Sciatic nerve (tissue), 2 donors: ENCODE results near the gene TNKS1BP1. TPM values are rescaled to one million over a fixed set of nuclear protein-coding genes. Genes with fewer than 3 reads are reported as not detected.

Experiments used
- ATAC-seq: fragments of 200-7000 bp; cut with Tn5 transposase; one replicate; pipeline ENCODE4 v1.9.1; 2020; ENCODE audit warnings: mild to moderate bottlenecking, moderate library complexity
- DNase-seq: peaks from one replicate; pipeline ENCODE4 v3.0.0-alpha.2; 2020; ENCODE audit warnings: low spot score
- intact Hi-C: fragments of 100-400 bp; cut with DNase I; formaldehyde crosslinking; loops from one replicate; pipeline ENCODE4 v1.14.2; 2022
- total RNA-seq: library from RNA; stranded (reverse); fragmentation: NEBNext Ultra II Directional; extraction: Animal tissue kit (Norgen Biotek cat#: 25700); gene quantifications from one replicate; pipeline ENCODE4 v1.2.1, GENCODE V29; 2021
- donor health status: DM: no; HTN: no; CAD: no.
- donor health status: DM: no; HTN: no; CAD: no.

Gene TNKS1BP1
- total RNA-seq, 1 donor from 2014 or later, result 178 TPM

DNA sequence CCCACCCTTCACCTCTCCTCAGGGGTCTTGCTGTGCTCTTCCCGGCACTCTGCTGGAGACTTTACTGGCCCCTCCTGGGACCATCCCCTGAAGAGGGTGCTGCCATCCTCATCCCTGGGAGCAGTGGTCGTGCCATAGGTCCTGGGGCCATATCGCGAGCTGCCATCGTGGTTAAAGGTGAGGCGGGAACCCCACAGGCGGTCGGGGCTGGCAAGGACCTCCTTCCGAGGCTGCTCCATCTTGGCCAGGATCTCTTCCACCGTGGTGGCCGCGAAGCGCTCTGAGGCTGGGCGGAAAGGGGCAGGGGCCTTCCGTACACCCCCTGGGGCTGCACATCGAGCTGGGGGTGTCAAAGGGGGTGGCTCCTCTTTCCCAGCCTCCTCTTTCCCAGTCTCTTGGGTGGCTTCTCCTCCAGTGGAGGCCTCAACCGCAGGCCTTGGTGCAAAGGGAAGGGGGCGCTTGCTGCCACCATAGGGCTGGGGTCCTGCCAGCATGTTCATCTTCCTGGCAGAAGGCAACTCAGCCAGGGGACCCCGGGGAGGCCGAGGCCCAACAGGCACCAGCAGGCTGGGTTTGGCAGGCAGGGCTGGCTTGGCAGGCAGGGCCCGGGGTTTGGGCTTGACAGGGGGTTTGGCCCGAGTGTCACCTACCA, 4.6 kb downstream of the TNKS1BP1 start:
- intact Hi-C loops, result no loop called here
- no peak for ATAC-seq
- no peak for DNase-seq

DNA sequence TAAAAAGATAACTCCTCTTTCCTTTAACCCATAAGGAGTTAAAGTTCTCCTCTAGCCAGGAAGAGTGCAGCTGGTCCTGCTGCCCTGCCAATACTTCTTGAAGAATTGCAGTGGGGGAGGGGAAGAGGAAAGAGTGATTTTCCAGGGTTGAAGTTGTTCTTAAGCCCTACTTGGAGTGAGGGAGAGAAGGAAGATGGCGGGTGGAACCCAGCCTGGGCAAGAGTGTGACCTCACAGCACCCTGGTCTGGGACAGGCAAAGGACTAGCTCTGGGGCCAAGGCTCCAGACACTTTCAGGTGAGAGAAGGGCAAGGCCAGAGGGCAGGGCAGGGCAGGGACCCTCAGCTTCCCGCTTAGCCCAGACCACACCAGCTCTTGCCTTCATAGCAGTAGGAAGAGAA, 6.6 kb downstream of the TNKS1BP1 start:
- ATAC-seq, result no peak
- DNase-seq, result no peak

DNA sequence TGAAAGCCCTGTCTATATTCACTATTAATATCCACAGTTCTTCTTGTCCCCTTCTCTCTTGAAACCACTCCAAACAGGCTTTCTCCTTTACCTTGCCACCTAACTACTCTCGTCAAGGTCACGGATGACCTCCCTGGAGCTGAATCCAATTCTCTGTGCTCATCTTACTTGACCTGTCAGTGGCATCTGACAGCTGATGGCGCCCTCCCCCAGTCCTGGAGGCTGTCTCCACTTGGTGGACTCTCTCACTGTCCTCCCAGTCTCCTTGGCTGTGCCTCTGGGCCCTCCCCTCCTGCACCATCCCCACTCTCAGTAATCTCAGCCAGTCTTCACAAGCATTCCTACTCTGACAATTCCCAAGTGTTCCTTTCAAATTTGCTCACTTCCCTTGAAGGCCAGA, 8.7 kb downstream of the TNKS1BP1 start:
- ATAC-seq (no peak), DNase-seq (no peak)
- intact Hi-C loops, result no loop called here

More for the DNA sequence above, 6.6 kb downstream of the TNKS1BP1 start:
- intact Hi-C loops, result no loop called here

DNA sequence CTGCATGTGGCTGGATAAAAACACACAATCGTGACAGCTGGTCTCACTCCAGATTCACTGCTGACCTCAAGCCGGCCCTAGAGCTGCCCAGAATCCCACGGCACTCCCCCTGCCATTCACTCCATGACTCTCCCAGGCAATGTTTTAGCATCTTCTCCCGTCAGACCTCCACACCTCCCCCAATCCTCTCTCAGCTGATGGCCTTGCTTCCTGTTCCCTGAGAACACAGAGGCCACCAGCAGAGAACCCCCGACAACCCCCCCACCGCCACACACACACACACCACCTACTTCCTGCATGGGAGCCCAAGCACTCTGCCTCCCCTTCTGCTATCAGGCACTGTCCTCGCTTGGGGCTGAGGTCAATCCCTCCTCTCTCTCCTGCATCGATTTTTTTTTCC, 9.3 kb downstream of the TNKS1BP1 start:
- ATAC-seq (no peak), DNase-seq (no peak)
- intact Hi-C loops, result no loop called here

DNA sequence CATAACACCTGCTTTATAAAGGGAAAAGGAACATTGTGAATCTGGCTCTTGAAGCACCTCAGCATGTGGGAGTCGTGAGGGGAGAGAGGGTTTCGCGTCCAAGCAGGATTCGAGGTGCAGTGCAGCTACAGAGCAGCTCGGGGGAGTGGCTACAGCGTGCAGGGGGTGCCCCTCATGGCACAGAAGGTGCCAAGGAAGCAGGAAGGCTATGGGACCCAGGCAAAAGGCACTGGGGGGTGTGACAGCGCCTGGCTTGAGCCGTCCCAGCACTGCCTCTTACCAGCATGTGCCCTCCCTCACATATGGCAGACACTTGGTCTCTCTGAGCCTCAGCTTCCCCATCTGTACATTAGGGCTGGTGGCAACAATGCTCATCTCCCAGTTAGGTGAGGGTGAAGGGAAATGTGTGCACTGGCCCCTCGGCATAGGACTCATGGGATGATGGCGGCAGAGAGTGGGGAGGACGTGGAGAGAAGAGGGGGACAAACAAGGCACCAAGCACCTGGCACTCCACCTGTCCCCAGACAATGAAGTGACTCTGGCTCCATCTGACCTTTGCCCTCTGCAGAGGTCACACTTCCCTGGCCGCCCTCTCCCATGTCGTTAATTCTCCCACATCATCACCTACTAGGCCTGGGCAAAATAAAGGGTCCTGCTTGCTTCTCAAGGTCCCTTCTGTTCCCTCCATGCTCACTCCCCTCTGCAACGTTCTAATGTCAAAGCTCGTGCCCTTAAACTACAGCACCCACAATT, 10.4 kb downstream of the TNKS1BP1 start:
- ATAC-seq, result no peak
- intact Hi-C loops, result no loop called here
- no peak for DNase-seq

DNA sequence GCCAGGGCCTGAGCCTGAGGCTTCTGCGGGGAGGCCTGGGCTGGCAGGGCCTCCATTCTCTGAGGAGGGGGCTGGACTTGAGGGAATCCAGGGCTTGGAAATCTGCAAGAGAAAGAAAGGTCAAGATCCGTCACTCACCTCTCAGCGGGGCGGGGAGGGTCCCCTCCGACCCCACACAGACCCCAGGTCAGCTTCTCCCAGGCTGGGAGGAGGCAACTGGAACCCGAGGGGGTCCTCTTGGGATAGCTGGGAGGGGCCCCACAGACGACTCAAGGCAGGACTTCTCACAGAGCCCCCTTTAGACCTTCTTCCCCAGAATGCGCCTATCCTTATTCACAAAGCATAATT, 11.0 kb downstream of the TNKS1BP1 start:
- DNase-seq, result no peak
- intact Hi-C loops, result no loop called here
- ATAC-seq, result no peak

DNA sequence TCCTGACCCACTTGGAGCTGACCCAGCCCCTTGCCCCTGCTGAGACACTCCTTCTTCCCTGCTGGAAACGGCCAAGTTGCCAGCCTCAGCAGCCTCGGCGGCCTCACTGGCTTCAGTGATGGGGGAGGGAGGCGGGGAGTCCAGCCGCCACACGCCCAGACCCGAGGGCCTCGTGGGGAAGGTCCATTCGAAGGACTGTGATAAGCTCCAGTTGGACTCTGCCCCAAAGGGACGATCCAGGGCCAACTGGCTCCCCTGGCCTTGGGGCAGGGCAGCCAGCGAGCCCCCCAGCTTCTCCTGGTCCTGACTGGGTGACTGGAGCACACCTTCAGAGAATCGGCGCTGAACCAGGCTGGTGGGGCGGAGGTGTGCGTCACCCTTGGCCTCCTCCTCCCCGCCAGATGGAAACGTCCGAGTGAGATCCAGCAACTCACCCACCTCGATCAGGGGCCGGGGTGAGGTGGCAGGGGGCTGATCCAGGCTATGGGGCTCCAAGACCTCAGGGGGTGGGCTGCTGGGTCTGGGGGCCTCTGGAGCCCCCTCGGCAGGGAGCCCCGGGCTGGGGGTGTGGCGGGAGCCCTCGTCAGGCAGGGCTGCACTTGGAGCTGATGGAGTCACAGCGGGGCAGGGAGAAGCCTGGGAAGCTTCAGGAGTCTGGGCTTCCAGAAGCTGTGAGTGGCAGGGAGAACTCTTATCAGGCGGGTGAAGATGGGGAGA, 11.5 kb downstream of the TNKS1BP1 start:
- ATAC-seq (no peak), DNase-seq (no peak)
- intact Hi-C loops, result no loop called here

DNA sequence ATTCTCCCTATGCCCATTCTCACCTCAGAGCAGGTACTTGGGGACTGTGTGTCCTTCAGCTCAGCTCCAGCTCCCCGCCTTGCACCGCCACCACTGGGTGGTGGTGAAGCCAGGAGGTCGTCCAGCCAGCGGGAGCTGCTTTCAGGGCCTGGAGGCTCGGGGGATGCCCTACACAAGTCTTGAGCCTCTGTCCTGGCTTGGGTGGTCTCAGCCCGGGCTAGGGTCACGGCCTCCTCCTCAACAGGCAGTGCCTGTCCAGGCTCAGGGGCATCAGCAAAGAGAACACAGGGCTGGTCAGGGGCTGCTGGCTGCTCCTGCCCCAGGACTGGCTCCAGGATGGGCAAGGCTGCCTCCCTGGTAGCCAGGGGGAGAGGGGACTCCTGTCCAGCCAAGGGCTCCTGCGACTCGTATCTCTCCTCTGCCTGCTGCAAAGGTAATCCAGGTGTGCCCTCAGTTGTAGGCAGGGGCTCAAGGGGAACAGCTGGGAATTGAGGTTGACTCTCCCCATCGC, 12.2 kb downstream of the TNKS1BP1 start:
- intact Hi-C loops, result no loop called here
- ATAC-seq (no peak), DNase-seq (no peak)

DNA sequence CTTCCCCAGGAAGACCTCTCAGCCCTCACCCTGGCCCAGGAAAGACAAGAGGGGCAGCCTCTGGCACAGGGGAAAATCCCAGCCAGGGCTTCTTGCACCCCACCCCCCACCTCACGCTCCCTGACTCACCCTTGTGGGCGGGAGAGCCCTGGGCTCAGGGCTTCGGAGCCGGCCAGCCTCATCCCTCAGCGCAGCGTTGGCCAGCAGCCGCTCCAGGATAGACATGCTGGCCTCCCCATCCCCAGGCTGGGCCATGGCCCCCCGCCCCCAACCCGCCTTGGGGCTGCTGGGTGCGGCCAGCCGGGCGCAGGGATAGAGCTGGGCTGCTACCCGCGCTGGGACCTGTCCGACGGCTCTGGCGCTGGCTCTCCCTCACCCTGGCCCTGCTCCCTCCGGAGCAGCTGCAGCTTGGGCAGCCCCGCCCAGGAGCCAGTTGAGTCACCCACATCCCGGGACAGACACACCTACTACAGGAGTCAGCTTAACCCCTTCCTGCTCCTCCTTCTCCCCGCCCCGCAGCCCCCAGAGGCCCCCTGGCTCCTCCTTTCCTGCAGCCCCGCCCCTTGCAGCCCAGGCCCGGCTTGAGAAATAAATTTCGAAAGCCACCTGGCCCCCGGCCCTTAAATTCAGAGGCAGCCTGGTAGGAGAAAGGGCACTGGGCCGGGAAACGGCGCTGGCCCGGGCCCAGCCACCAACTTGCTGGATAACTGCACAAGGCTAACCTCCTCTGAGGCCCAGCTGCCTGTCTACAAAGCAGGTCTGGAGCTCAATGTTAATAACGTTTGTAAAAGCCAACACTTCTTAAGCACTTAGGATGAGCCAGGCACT, 13.4 kb downstream of the TNKS1BP1 start:
- DNase-seq (peak; percentile 94), ATAC-seq (peak; percentile 90)
- intact Hi-C loops, result no loop called here

DNA sequence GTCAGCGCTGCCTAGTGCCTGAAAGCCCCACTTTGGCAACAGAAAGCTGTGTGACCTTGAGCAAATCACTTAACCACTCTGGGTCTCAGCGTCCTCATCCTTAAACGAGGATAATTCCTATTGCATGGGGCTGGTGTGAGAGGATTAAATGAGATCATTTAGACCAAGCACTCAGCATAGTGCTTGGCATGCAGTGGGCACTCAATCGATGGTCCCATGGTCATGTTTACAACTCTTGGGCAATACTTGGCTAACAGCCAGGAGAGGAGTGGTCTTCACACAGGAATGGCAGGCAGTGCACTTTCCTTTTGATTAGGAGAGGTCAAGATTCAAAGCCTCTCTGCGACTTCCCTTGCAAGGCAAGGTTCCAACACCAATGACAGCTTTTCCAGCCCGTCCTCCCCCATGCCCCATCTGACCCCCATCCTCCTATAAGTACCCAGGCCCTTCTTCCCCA, 14.1 kb downstream of the TNKS1BP1 start:
- no peak for DNase-seq
- ATAC-seq, result peak; percentile 14
- intact Hi-C loops, result no loop called here

DNA sequence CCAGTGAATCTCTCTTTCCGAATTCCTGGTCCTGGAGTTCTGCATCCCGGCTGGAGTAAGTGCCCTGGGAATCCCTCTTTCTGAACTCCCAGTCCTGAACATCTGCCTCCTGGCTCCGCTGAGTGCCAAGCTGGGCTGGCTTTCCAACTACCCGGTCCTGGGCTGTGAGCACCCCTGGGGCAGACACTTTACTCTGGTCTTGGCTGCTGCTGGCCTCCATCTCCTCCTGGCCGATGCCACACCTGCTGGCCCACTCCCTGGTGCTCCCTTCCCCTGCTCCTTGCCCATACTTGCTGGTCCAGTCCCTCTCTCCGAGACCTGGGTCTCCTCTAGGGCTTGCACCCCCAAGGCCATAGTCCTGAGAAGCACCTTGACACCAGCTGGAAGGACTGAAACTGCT, 14.7 kb downstream of the TNKS1BP1 start:
- intact Hi-C loops, result no loop called here
- DNase-seq, result no peak
- no peak for ATAC-seq

DNA sequence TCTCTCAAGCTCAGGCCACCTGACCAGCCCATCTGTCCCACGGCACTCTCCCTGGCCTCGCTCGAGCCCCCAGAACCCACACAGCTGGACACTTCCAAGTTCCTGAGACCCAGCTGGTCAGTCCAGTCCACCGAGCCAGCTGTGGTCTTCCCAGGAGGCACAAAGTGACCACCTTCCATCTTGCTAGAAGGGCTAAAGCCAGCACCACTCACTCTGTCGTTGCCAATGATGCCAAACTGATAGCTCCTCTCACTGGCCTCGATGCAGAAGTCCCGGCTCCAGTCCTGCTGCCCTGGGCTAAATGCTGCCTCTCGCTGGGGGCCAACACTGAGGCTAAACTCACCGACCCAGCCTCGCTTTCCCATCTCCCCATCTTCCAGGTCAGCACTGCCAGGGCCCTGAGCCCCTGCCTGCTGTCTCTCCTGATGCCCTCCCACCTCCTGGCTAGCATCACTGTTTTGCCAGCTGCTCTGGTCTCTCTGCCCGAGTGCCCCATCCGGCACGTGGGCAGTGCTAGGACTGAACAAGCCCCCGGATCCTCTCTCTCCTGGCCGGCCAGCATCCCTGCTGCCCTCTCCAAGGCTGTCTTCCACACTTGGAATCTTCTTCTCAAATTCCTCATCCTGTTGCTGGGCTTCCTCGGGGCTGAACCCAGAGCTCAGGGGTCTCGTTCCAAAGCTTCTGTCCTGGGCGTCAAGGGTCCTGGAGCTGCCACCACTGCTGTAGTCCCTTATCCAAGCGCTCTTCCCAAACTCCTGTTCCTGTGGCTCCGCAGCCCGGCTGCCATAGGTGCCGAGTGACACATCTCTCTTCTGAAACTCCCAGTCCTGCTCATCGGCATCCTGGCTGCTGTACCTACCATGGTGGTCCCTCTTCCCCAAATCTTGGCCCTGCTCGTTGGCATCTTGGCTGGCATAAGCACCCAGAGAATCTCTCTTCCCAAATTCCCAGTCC, 15.4 kb downstream of the TNKS1BP1 start:
- no peak for ATAC-seq
- DNase-seq, result no peak
- intact Hi-C loops, result no loop called here

DNA sequence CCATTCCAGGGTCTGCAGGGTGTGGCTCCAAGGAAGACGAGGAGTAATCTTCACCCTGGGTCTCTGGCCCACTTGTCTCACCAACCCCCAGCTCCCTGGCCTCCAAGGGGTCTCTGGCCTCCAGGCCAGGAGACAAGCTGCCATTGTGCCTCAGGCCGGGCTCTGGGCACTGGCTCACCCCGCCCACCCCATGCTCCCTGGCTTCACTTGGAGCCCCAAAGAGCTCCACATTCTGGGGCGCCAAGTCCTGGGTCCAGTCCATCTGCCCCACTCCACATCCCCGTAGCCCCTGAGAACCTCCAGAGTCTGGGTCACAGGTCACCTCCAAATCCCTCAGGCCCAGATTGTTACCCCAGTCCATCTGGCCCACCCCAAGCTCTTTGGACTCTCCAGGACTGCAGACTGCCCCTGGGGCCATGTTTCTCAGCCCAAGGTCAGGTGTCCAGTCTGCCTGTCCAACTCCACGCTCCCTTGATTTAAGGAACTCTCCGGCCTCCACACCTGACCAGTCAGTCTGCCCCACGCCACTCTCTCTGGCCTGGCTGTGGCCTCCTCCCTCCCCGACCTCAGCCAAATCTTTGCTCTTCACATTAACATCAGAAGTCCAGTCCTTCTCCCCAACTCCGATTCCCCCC, 16.2 kb downstream of the TNKS1BP1 start:
- intact Hi-C loops, result no loop called here
- no peak for ATAC-seq

DNA sequence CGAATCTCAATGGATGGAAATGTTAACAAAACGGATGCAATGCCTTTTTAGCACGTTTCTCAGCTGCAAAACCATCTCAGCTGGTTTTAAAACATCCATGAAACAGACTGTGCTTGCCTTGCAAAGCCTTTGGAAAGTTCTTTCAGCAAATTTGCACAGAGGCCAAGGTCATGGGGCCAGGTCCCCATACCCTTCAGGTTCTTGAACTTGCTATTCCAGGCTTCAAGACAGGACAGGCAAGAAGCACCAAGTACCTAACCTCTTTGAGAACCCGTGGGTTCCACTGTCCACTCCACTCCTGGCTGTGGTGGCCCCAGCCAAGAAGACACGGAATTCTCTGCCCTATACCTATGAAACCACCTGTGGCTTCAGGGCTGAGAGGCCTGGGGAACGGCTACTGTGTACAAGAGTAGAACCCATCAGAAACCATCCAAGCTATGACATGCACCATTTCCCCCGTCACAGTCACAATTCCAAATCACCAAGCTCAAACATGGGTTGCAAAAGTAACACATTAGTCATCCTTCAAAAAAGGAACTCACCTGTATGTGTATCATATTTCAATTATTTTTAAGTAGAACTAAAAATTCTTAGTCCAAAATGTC, 17.0 kb downstream of the TNKS1BP1 start:
- intact Hi-C loops, result no loop called here
- ATAC-seq, result no peak
- no peak for DNase-seq

More for the DNA sequence above, 16.2 kb downstream of the TNKS1BP1 start:
- no peak for DNase-seq

DNA sequence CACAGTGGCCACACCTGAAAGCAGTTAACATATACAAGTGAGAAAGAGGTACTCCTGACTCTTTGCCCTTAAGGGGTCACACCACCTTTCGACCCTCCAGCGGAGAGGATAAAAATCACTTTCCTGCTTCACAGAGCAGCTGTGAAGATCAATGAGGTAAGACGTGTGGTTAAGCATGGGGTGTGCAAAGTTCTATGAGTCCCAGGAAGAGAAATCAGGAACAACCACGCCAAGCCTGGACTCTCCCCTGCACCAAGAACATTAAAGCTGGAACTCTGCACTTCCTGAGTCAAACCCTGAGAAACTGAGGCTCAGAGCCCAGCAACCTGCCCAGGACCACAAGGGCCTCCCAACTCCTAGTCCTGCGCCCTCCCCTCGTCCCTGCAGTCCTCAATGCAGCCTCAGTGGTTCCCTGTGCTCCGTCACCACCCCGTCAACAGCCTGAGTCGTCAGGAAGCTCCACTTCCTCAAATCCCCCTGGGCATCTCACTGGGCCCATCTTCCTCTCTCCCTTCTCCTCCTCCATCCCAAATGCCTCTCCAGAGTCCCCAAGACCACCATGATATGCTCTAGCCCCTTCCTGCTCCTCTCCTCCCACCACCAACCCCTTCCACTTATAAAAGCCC, 17.7 kb downstream of the TNKS1BP1 start:
- ATAC-seq (no peak), DNase-seq (no peak)
- intact Hi-C loops, result no loop called here

DNA sequence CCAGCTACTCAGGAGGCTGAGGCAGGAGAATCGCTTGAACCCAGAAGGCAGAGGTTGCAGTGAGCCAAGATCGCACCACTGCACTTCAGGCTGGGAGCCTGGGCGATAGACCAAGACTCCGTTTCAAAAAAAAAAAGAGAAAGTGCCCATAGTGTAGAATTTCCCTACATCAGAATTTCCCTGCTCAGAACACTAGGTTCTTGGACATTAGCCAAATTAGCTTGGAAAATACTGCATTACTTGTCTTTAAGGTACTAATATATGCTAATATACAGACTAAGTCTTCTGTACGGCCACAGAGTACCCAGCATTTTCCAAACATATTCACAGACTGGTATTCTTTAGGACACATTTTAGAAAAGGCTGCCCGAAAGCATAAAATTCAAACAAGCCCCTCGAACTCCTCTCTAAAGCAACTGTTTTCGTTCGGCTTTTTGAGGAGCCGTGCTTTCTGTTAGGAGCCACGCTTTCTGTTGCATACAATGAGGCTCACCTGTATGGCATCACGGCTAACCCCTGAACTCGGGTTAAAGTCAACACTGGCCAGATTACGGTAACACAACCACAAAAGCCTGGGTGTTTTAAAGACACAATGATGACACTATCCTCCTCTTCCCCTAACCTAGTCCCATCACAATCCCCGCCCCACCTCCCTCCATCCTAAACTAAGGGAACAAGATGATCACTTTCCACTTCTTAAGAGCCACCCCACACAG, 18.4 kb downstream of the TNKS1BP1 start:
- ATAC-seq, result no peak
- DNase-seq, result no peak
- intact Hi-C loops, result no loop called here
